HepG2 (cell line): ENCODE results near the gene PEX19. TPM values are rescaled to one million over a fixed set of nuclear protein-coding genes. Genes with fewer than 3 reads are reported as not detected.

Source experiments
- ATM ChIP-seq: fragments of 450-650 bp; IDR thresholded peaks from 2 replicates; pipeline ENCODE4 v1.7.1; 2017; ENCODE audit warnings: mild to moderate bottlenecking, borderline replicate concordance
- ISL2 ChIP-seq: sonication (generic); formaldehyde crosslinking; IDR thresholded peaks from 2 replicates; pipeline ENCODE4 v1.5.0; 2020; ENCODE audit warnings: missing genetic modification reagents
- KDM4B ChIP-seq: sonication (generic); formaldehyde crosslinking; IDR thresholded peaks from 2 replicates; pipeline ENCODE4 v1.4.0; 2020; ENCODE audit warnings: missing genetic modification reagents
- NFRKB ChIP-seq: fragments of 450-650 bp; IDR thresholded peaks from 2 replicates; pipeline ENCODE4 v1.6.1; 2017
- NR2F2 ChIP-seq: IDR thresholded peaks from 2 replicates; pipeline ENCODE4 v1.6.1; 2012; ENCODE audit warnings: low read depth, inconsistent platforms, borderline replicate concordance
- NR2F6 ChIP-seq, 2 experiments: IDR thresholded peaks; 2 replicates each; pipeline ENCODE4 v1.6.1; 2016; ENCODE audit warnings: antibody characterized with exemption in 1 of 2, mild to moderate bottlenecking in 1 of 2
- RBFOX2 ChIP-seq: fragments of 200-400 bp; formaldehyde crosslinking; IDR thresholded peaks from 2 replicates; pipeline ENCODE4 v1.6.1; 2017; ENCODE audit warnings: low read depth, mild to moderate bottlenecking, low read length
- SMAD3 ChIP-seq: sonication (generic); formaldehyde crosslinking; IDR thresholded peaks from 2 replicates; pipeline ENCODE4 v1.4.0; 2020; ENCODE audit warnings: missing genetic modification reagents
- SP4 ChIP-seq: sonication (generic); formaldehyde crosslinking; IDR thresholded peaks from 2 replicates; pipeline ENCODE4 v1.8.1; 2023; ENCODE audit warnings: mild to moderate bottlenecking, missing genetic modification reagents
- SRSF9 ChIP-seq: fragments of 200-400 bp; formaldehyde crosslinking; IDR thresholded peaks from 2 replicates; pipeline ENCODE4 v1.6.1; 2018; ENCODE audit warnings: borderline replicate concordance, mild to moderate bottlenecking, low read depth, low read length; ENCODE audit not compliant: insufficient read depth, poor library complexity, severe bottlenecking
- THAP11 ChIP-seq: IDR thresholded peaks from 2 replicates; pipeline ENCODE4 v1.6.1; 2016; ENCODE audit warnings: missing biosample characterization, missing genetic modification reagents
- YY1 ChIP-seq: IDR thresholded peaks from 2 replicates; pipeline ENCODE4 v1.6.1; 2011; ENCODE audit warnings: low read length, low read depth, moderate library complexity, mild to moderate bottlenecking; ENCODE audit not compliant: insufficient read depth, insufficient replicate concordance
- ZFYVE20 ChIP-seq: sonication (generic); formaldehyde crosslinking; IDR thresholded peaks from 2 replicates; pipeline ENCODE4 v1.8.0; 2023; ENCODE audit warnings: low read depth, mild to moderate bottlenecking, moderate library complexity, missing genetic modification reagents, borderline replicate concordance
- ZNF331 ChIP-seq: sonication (generic); formaldehyde crosslinking; IDR thresholded peaks from 2 replicates; pipeline ENCODE4 v1.4.0; 2020; ENCODE audit warnings: missing genetic modification reagents
- polyA plus RNA-seq, 8 experiments: library from polyadenylated mRNA; depleted of rRNA in 3 of 8; stranded (reverse) in 7 of 8; unstranded in 1 of 8; fragments of >200 nt; fragmentation: Illumina TruSeq in 4 of 8; extraction: Trizol in 4 of 8; gene quantifications; 2 replicates each; pipeline versions ENCODE4 v1.2.1 to v1.2.3, GENCODE V29; 2011 to 2016; ENCODE audit warnings: low read depth in 4 of 8, missing spikeins in 1 of 8, mixed read lengths in 1 of 8; ENCODE audit not compliant: insufficient read depth in 1 of 8
- total RNA-seq, 5 experiments: library from RNA; depleted of rRNA; stranded (reverse); fragments of >200 nt; fragmentation: Illumina TruSeq; extraction: Trizol; gene quantifications; 2 replicates each; pipeline ENCODE4 v1.2.3, GENCODE V29; 2016; ENCODE audit warnings: low read depth in 1 of 5
- TF ChIP-seq, protein P1 (sequence below): sonication (generic); formaldehyde crosslinking; conservative IDR thresholded peaks from 2 replicates; pipeline ENCODE4 v1.4.0; 2020; ENCODE audit warnings: missing genetic modification reagents
- TF ChIP-seq, protein P2 (sequence below): sonication (generic); formaldehyde crosslinking; IDR thresholded peaks from 2 replicates; pipeline ENCODE4 v1.4.0; 2020; ENCODE audit warnings: mild to moderate bottlenecking, missing genetic modification reagents
- TF ChIP-seq, protein P3 (sequence below): sonication (generic); formaldehyde crosslinking; IDR thresholded peaks from 2 replicates; pipeline ENCODE4 v1.8.1; 2022; ENCODE audit warnings: low read depth, mild to moderate bottlenecking, missing genetic modification reagents
- TF ChIP-seq, protein P4 (sequence below): IDR thresholded peaks from 2 replicates; pipeline ENCODE4 v1.6.1; 2016; ENCODE audit warnings: missing genetic modification reagents, missing compliant biosample characterization
- TF ChIP-seq, protein P5 (sequence below): IDR thresholded peaks from 2 replicates; pipeline ENCODE4 v1.6.1; 2012; ENCODE audit warnings: inconsistent platforms
- TF ChIP-seq, protein P6 (sequence below): sonication (generic); formaldehyde crosslinking; IDR thresholded peaks from 2 replicates; pipeline ENCODE4 v1.4.0; 2020; ENCODE audit warnings: mild to moderate bottlenecking, missing genetic modification reagents
- TF ChIP-seq, protein P7 (sequence below): IDR thresholded peaks from 2 replicates; pipeline ENCODE4 v1.6.1; 2016

The PEX19 gene
- total and polyA plus RNA-seq, 2 of the 13 experiments (the other 11 are each of a cell fraction or from before 2014, with no cell fraction given) = 47.0 to 51.8 TPM

DNA sequence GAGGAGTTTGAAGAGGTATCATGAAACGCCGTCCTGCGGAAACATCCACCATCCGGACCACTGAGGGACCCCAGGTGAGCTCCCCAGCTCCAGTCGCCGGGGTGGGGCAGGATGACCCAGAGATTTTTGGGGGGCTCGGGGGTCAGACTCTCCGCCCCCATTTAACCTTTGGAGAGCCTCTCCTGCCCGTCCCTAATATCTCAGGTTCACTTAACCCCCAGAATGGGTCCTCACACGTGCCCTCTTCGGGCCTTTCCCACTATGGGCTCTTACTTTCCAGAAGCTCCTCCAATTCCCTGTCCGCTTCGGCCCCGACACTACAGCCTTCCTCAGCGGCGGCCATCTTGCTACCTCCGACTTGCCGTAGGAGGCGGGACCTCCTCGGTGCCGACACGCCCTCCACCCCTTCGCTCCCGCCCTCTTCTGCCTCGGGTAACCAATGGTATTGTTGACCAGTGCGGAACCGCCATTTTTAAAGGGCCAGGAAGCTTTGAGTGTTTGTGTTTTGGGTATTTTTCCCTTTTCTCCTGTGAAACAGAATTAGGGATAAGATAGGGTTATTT lies at the start of gene PEX19 (continued):
- TF ChIP-seq, protein P1, sequence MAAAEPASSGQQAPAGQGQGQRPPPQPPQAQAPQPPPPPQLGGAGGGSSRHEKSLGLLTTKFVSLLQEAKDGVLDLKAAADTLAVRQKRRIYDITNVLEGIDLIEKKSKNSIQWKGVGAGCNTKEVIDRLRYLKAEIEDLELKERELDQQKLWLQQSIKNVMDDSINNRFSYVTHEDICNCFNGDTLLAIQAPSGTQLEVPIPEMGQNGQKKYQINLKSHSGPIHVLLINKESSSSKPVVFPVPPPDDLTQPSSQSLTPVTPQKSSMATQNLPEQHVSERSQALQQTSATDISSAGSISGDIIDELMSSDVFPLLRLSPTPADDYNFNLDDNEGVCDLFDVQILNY (CRISPR knock-in tag) = peak; percentile 96
- TF ChIP-seq, protein P2, sequence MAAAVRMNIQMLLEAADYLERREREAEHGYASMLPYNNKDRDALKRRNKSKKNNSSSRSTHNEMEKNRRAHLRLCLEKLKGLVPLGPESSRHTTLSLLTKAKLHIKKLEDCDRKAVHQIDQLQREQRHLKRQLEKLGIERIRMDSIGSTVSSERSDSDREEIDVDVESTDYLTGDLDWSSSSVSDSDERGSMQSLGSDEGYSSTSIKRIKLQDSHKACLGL (CRISPR knock-in tag) = peak; percentile 26; the same call in 1 of the 2 replicates
- TF ChIP-seq NR2F6 (IDR thresholded peaks at IDR 0.05) = no peak; the same call in 1 of the 2 replicates
- TF ChIP-seq NR2F6 (CRISPR knock-in tag; IDR thresholded peaks at IDR 0.05) = 0 out of 2 replicates have a peak, but pooled peaks have one; percentile 24
- TF ChIP-seq, protein P3, sequence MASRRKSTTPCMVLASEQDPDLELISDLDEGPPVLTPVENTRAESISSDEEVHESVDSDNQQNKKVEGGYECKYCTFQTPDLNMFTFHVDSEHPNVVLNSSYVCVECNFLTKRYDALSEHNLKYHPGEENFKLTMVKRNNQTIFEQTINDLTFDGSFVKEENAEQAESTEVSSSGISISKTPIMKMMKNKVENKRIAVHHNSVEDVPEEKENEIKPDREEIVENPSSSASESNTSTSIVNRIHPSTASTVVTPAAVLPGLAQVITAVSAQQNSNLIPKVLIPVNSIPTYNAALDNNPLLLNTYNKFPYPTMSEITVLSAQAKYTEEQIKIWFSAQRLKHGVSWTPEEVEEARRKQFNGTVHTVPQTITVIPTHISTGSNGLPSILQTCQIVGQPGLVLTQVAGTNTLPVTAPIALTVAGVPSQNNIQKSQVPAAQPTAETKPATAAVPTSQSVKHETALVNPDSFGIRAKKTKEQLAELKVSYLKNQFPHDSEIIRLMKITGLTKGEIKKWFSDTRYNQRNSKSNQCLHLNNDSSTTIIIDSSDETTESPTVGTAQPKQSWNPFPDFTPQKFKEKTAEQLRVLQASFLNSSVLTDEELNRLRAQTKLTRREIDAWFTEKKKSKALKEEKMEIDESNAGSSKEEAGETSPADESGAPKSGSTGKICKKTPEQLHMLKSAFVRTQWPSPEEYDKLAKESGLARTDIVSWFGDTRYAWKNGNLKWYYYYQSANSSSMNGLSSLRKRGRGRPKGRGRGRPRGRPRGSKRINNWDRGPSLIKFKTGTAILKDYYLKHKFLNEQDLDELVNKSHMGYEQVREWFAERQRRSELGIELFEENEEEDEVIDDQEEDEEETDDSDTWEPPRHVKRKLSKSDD (CRISPR knock-in tag) = 0 out of 2 replicates have a peak, but pooled peaks have one; percentile 29
- TF ChIP-seq, protein P4, sequence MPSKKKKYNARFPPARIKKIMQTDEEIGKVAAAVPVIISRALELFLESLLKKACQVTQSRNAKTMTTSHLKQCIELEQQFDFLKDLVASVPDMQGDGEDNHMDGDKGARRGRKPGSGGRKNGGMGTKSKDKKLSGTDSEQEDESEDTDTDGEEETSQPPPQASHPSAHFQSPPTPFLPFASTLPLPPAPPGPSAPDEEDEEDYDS (CRISPR knock-in tag) = peak; percentile 89
- 0 out of 2 replicates have a peak, but pooled peaks have one; percentile 13 for TF ChIP-seq ISL2 (CRISPR knock-in tag)
- peak; percentile 25; the same call in 1 of the 2 replicates for TF ChIP-seq KDM4B (CRISPR knock-in tag)
- TF ChIP-seq RBFOX2 = peak; percentile 53
- TF ChIP-seq THAP11 (CRISPR knock-in tag) = peak; percentile 88
- TF ChIP-seq SMAD3 (CRISPR knock-in tag) = peak; percentile 65; the same call in 1 of the 2 replicates
- TF ChIP-seq, protein P5, sequence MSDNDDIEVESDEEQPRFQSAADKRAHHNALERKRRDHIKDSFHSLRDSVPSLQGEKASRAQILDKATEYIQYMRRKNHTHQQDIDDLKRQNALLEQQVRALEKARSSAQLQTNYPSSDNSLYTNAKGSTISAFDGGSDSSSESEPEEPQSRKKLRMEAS = peak; percentile 16; the same call in 1 of the 2 replicates
- TF ChIP-seq NR2F2 = peak; percentile 31; the same call in 1 of the 2 replicates
- TF ChIP-seq SP4 = peak; percentile 97
- peak; percentile 98 for TF ChIP-seq YY1
- TF ChIP-seq ATM = no peak
- TF ChIP-seq, protein P6, sequence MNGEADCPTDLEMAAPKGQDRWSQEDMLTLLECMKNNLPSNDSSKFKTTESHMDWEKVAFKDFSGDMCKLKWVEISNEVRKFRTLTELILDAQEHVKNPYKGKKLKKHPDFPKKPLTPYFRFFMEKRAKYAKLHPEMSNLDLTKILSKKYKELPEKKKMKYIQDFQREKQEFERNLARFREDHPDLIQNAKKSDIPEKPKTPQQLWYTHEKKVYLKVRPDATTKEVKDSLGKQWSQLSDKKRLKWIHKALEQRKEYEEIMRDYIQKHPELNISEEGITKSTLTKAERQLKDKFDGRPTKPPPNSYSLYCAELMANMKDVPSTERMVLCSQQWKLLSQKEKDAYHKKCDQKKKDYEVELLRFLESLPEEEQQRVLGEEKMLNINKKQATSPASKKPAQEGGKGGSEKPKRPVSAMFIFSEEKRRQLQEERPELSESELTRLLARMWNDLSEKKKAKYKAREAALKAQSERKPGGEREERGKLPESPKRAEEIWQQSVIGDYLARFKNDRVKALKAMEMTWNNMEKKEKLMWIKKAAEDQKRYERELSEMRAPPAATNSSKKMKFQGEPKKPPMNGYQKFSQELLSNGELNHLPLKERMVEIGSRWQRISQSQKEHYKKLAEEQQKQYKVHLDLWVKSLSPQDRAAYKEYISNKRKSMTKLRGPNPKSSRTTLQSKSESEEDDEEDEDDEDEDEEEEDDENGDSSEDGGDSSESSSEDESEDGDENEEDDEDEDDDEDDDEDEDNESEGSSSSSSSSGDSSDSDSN (CRISPR knock-in tag) = peak; percentile 56; the same call in 1 of the 2 replicates
- peak; percentile 51; the same call in 1 of the 2 replicates for TF ChIP-seq ZNF331 (CRISPR knock-in tag)
- no peak for TF ChIP-seq SRSF9
- no peak for TF ChIP-seq ZFYVE20 (CRISPR knock-in tag)
- TF ChIP-seq, protein P7, sequence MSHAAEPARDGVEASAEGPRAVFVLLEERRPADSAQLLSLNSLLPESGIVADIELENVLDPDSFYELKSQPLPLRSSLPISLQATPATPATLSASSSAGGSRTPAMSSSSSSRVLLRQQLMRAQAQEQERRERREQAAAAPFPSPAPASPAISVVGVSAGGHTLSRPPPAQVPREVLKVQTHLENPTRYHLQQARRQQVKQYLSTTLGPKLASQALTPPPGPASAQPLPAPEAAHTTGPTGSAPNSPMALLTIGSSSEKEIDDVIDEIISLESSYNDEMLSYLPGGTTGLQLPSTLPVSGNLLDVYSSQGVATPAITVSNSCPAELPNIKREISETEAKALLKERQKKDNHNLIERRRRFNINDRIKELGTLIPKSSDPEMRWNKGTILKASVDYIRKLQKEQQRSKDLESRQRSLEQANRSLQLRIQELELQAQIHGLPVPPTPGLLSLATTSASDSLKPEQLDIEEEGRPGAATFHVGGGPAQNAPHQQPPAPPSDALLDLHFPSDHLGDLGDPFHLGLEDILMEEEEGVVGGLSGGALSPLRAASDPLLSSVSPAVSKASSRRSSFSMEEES (CRISPR knock-in tag) = peak; percentile 25; the same call in 1 of the 2 replicates
- TF ChIP-seq NFRKB = peak; percentile 67; the same call in 1 of the 2 replicates
